Upper lobe of left lung (tissue), 6 donors: ENCODE measurements around the gene SLC15A1. TPM values are rescaled to one million over a fixed set of nuclear protein-coding genes. Genes with fewer than 3 reads are reported as not detected.

Source experiments
- ATAC-seq, 2 donors: fragments of 200-7000 bp; cut with Tn5 transposase; one replicate each; pipeline ENCODE4 v1.9.1; 2022; ENCODE audit warnings: mild to moderate bottlenecking in 2 of 2, moderate library complexity in 2 of 2; ENCODE audit not compliant: low FRiP score in 2 of 2
- DNase-seq, 2 donors: peaks; one replicate each; pipeline ENCODE4 v3.0.0-alpha.2; 2019 to 2020
- H3K27ac ChIP-seq, 4 donors: fragments of 200-600 bp; sonication (generic); one replicate each; pipeline ENCODE4 v1.5.1; 2016 to 2019
- H3K27me3 ChIP-seq, 4 donors: fragments of 200-600 bp; sonication (generic); one replicate each; pipeline ENCODE4 v1.5.1; 2017 to 2019
- H3K36me3 ChIP-seq, 4 donors: fragments of 200-600 bp; sonication (generic); one replicate each; pipeline ENCODE4 v1.5.1; 2016 to 2019
- H3K4me1 ChIP-seq, 4 donors: fragments of 200-600 bp; sonication (generic); one replicate each; pipeline ENCODE4 v1.5.1; 2018 to 2019
- H3K4me3 ChIP-seq, 4 donors: fragments of 200-600 bp; sonication (generic); one replicate each; pipeline ENCODE4 v1.5.1; 2017 to 2019; ENCODE audit warnings: mild to moderate bottlenecking in 2 of 4, moderate library complexity in 1 of 4
- H3K9me3 ChIP-seq, 4 donors: fragments of 200-600 bp; sonication (generic); one replicate each; pipeline ENCODE4 v1.5.1; 2018 to 2019
- CTCF ChIP-seq, 6 experiments: fragments of 450-650 bp in 4 of 6; fragments of 200-600 bp in 2 of 6; sonication (generic) in 2 of 6; IDR thresholded peaks; one replicate each; pipeline ENCODE4 v1.5.1; 2016 to 2019; ENCODE audit warnings: antibody characterized with exemption in 6 of 6
- EP300 ChIP-seq, 4 donors: sonication (generic); formaldehyde crosslinking; IDR thresholded peaks; one replicate each; pipeline ENCODE4 v1.5.1; 2017; ENCODE audit warnings: antibody characterized with exemption in 4 of 4, control low read depth in 2 of 4
- POLR2A ChIP-seq, 4 donors: fragments of 450-650 bp; IDR thresholded peaks; one replicate each; pipeline ENCODE4 v1.5.1; 2016 to 2017; ENCODE audit warnings: antibody characterized with exemption in 4 of 4, mild to moderate bottlenecking in 2 of 4
- POLR2AphosphoS5 ChIP-seq, 2 donors: sonication (generic); formaldehyde crosslinking; IDR thresholded peaks; one replicate each; pipeline ENCODE4 v1.5.1; 2017; ENCODE audit warnings: antibody characterized with exemption in 2 of 2
- WGBS, 2 donors: methylation state at CpG; one replicate each; pipeline ENCODE4 v1.1.5; 2017 to 2018; 5-methylcytosine and 5-hydroxymethylcytosine counted together
- total RNA-seq, 6 donors: library from RNA; depleted of rRNA in 4 of 6; stranded (reverse); fragments of >200 nt in 4 of 6; gene quantifications; one replicate each; pipeline versions ENCODE4 v1.1.0 to v1.2.1, GENCODE V29; 2016 to 2021
- donor health status: DM: no; HTN: no; CAD: no; lungs with moderate emphysema.
- donor health status: DM: no; HTN: yes; CAD: no; lungs with severe emphysema.

Gene SLC15A1
- total RNA-seq, 6 donors from 2014 or later: 0.07 to 0.23 (median 0.15) TPM; not detected in 3

- Histone ChIP-seq H3K4me3 (peak overlapping the region in 2 of 4 donors; percentile 10 to 32), H3K4me1 (peaks cover 0 to 6% (median 2%) of the 10 kb centered on the region in 4 donors), H3K27ac (peak overlapping the region in 3 of 4 donors; percentile 17 to 46 (median 25)), H3K27me3 (no peaks in the 10 kb centered on the region), H3K36me3 (no peaks in the 10 kb centered on the region), H3K9me3 (no peaks in the 10 kb centered on the region)
- no peak for TF ChIP-seq EP300 (IDR thresholded peaks at IDR 0.05)
- no peak for TF ChIP-seq CTCF (IDR thresholded peaks at IDR 0.05)
- no peak for TF ChIP-seq POLR2A (IDR thresholded peaks at IDR 0.05)
- no peak for TF ChIP-seq POLR2AphosphoS5 (IDR thresholded peaks at IDR 0.05)
- no peak for DNase-seq
- WGBS, 2 donors: 78 to 82% methylated on average over 8 of the region's 8 CpGs
- ATAC-seq: no peak
These were observed 94.9 kb downstream of the SLC15A1 start for GRCh38 chr13:98657506-98658085.

- no peak overlapping the region for H3K27ac ChIP-seq
- TF ChIP-seq CTCF (IDR thresholded peaks at IDR 0.05) (no peak), POLR2A (IDR thresholded peaks at IDR 0.05) (no peak), POLR2AphosphoS5 (IDR thresholded peaks at IDR 0.05) (no peak), EP300 (IDR thresholded peaks at IDR 0.05) (no peak)
These were observed 96.2 kb downstream of the SLC15A1 start for GRCh38 chr13:98656223-98656622.

GRCh38 chr13:98653463-98653985, 98.9 kb downstream of the SLC15A1 start:
- ATAC-seq: peak; percentile 88 to 90

More at GRCh38 chr13:98656223-98656622, 96.2 kb downstream of the SLC15A1 start:
- Histone ChIP-seq H3K9me3 (no peaks in the 10 kb centered on the region), H3K4me3 (no peak overlapping the region), H3K4me1 (peaks cover 0 to 6% (median 2%) of the 10 kb centered on the region in 4 donors), H3K27me3 (no peaks in the 10 kb centered on the region), H3K36me3 (no peaks in the 10 kb centered on the region)
- DNase-seq: no peak
- no peak for ATAC-seq
- WGBS, 2 donors: 96 to 100% methylated on average over 3 of the region's 3 CpGs

GRCh38 chr13:98652721-98653462, 99.6 kb downstream of the SLC15A1 start:
- no peak for TF ChIP-seq EP300 (IDR thresholded peaks at IDR 0.05)
- TF ChIP-seq CTCF (IDR thresholded peaks at IDR 0.05): no peak
- TF ChIP-seq POLR2A (IDR thresholded peaks at IDR 0.05): no peak
- TF ChIP-seq POLR2AphosphoS5 (IDR thresholded peaks at IDR 0.05): no peak
- Histone ChIP-seq H3K4me1 (peaks cover 0 to 6% (median 2%) of the 10 kb centered on the region in 4 donors), H3K36me3 (no peaks in the 10 kb centered on the region), H3K9me3 (no peaks in the 10 kb centered on the region), H3K27me3 (no peaks in the 10 kb centered on the region), H3K4me3 (no peak overlapping the region), H3K27ac (no peak overlapping the region)
- WGBS, 2 donors: 41 to 47% methylated on average over 4 of the region's 4 CpGs
- DNase-seq: no peak
- ATAC-seq: peak in 1 of 2 donors; percentile 5

More at GRCh38 chr13:98653463-98653985, 98.9 kb downstream of the SLC15A1 start:
- Histone ChIP-seq H3K4me3 (no peak overlapping the region), H3K27me3 (no peaks in the 10 kb centered on the region), H3K4me1 (peaks cover 0 to 6% (median 2%) of the 10 kb centered on the region in 4 donors), H3K36me3 (no peaks in the 10 kb centered on the region), H3K9me3 (no peaks in the 10 kb centered on the region), H3K27ac (no peak overlapping the region)
- WGBS, 2 donors: 34 to 39% methylated on average over 8 to 9 of the region's 9 CpGs
- TF ChIP-seq POLR2AphosphoS5 (IDR thresholded peaks at IDR 0.05) (peak in 1 of 2 donors; percentile 33), POLR2A (IDR thresholded peaks at IDR 0.05) (no peak), CTCF (IDR thresholded peaks at IDR 0.05) (peak; percentile 78 to 91 (median 88)), EP300 (IDR thresholded peaks at IDR 0.05) (no peak)
- peak in 1 of 2 donors; percentile 89 for DNase-seq
